GM15510 (cell line): Measurements from ENCODE around the gene RCN2.

Experiments used
- POLR2A ChIP-seq: IDR thresholded peaks from 3 replicates; pipeline ENCODE4 v1.6.1; 2011; ENCODE audit warnings: borderline replicate concordance; ENCODE audit not compliant: insufficient read length; ENCODE audit errors: extremely low read depth

RCN2 gene

GRCh38 chr15:76930831-76931396 is 635 bp upstream of the RCN2 start:
- no peak for TF ChIP-seq POLR2A

DNA sequence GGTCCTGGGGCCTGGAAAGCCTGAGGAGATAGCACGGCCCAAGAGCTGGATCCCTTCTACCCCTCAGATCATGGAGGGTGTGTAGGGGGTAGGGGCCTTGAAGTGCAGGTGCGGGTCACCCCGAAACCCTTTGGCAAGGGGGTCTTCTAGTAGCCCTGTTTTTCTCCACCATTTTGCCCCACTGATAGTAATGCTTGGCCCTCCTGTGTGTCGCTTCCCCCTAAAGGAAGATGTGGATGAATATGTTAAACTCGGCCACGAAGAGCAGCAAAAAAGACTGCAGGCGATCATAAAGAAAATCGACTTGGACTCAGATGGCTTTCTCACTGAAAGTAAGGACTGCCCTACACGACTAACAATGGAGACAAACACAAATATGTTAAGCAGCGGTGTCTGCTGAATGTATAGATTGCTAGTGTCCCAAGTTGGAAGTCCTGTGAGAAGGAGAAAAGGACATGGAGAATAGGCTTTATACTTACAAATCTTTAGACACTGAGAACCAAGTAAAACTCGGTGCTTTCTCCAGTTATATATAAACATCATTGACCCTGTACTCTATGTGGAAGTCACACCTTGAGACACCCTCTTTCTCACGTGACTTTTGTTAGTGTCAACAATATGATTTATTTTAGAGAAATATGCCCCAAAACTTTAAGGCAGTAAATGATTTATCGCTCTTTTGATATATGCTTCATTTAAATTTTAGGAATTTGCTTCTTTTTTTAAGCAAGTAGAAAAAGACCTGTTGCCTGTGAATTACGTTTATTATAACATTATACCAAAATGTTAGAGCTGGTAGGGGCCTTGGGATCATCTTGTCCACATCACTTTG is 802 bp downstream of the RCN2 start:
- TF ChIP-seq POLR2A = no peak

- no peak for TF ChIP-seq POLR2A
Observed at GRCh38 chr15:76935620-76936019, 4.1 kb downstream of the RCN2 start.

- no peak for TF ChIP-seq POLR2A
Observed at GRCh38 chr15:76936671-76937070, 5.1 kb downstream of the RCN2 start.

- TF ChIP-seq POLR2A = no peak
Observed at GRCh38 chr15:76938752-76939151, 7.2 kb downstream of the RCN2 start.

GRCh38 chr15:76939715-76940114 is 8.2 kb downstream of the RCN2 start:
- TF ChIP-seq POLR2A = no peak

DNA sequence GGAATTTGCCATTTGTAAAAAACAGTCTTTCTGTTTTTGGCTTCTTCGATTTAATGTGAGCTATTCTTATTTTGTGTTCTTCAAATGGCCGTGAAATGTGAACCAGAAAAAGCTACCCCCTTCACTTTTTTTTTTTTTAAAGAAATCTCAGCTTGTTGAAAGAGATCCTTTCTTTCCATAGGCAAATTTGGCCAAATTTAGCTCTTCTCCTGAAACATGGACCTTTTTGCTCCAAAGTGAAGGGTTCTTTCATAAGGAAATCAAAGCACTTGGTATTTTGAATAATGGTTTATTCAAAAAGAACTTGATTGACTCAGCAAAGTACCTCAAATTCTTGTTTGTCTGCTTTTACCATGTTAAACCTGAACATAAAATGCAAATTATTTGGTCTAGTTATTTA is 10.1 kb downstream of the RCN2 start:
- no peak for TF ChIP-seq POLR2A

- TF ChIP-seq POLR2A = no peak
Observed at GRCh38 chr15:76942331-76942730, 10.8 kb downstream of the RCN2 start.

DNA sequence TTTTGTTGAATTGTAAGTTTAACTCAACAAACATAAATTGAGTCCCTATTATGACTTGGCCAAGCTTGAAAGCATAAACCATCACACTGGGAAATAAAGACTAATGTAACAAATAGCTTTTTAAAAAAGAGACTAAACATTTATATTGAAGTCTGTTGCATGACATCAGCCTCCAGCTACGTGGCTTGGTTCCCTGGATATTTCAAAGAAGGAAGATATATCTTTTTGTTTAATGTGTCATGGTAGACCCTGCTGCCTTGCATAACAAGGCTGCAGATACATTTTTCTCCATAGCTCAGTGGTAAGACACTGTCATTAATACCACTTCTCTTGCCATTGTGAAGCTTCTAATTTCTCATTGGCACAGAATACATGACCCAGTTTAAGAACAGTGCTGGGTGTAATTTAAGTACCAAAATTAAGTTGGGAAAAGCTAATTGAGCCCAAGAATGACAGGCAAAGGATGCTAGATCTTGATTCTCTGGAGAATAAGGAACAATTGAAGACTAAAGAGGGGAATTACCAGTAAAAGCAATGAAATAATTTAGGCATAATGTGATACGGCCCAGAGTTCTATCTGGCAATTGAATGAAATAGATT is 14.0 kb downstream of the RCN2 start:
- no peak for TF ChIP-seq POLR2A

GRCh38 chr15:76947454-76947853 is 15.9 kb downstream of the RCN2 start:
- TF ChIP-seq POLR2A = no peak

DNA sequence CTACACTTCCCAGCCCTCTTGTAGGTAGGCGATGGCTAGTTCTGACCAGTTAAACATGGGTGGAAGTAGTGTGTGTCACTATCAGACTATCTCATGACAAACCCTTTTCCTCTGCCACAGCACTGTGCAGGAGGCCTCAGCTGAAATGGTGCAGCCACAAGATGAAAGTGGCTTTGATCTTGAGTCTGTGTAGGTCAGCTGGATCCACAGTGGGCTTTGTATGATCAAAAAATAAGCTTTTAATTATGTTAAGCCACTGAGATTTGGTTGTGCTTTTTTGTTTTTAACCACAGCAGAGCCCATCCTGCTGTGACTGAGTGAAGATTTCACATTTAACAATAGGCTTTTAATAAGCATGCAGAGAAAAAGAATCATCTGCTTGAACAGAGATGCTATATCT is 19.7 kb downstream of the RCN2 start:
- TF ChIP-seq POLR2A = no peak

GRCh38 chr15:76953913-76954312 is 22.4 kb downstream of the RCN2 start:
- TF ChIP-seq POLR2A = no peak

GRCh38 chr15:76954744-76955143 is 23.2 kb downstream of the RCN2 start:
- no peak for TF ChIP-seq POLR2A

GRCh38 chr15:76961268-76962011 is 29.9 kb downstream of the RCN2 start:
- TF ChIP-seq POLR2A = no peak

DNA sequence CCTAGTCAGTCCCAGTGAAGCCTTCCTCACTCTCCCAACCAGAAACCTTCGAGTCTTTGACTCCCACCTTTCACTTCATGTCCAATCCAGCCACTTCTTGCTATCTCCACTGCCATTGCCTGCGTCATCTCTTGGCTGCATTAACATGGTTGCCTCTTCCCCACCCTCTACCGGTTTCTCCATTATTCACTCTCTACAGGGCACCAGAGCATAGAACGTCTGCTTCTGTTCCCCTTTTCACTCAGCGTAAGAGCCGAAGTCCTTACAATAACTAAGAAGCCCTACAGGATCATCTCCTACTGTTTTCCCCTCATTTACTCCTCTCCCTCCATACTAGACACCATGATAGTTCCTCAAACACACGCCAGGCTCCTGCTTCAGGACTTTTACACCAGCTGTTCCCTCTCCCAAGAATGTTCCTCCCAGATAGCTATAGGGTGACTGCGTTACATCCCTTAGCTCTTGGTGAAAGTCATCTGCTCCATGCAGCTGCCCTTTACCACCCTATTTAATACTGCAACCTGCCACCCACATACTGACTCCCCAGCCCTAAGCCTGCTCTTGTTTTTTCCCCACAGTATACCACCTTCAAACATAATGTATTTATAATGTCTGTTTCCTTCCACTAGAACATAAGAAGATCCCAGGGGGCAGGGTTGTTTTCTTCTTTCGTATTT is 30.9 kb downstream of the RCN2 start:
- TF ChIP-seq POLR2A = no peak
